ENCODE measurements around the gene KCTD3.

Gene KCTD3

GRCh38 chr1:215526147-215526845 lies 40.8 kb upstream of the KCTD3 start:
- DNase-seq (ENCODE audit: low read depth) = no peak
- no peak overlapping the region for H3K4me3 ChIP-seq (ENCODE audit: control insufficient read depth, low read depth, low read length)
- TF ChIP-seq CTCF (IDR thresholded peaks at IDR 0.05; ENCODE audit: control insufficient read depth, insufficient read depth, low read depth, low read length, missing control alignments) = peak; percentile 37

- no peak for DNase-seq (ENCODE audit: low read depth)
- H3K4me3 ChIP-seq (ENCODE audit: control insufficient read depth, low read depth, low read length) = no peak overlapping the region
- TF ChIP-seq CTCF (IDR thresholded peaks at IDR 0.05; ENCODE audit: control insufficient read depth, insufficient read depth, low read depth, low read length, missing control alignments) = no peak
These were observed 40.3 kb upstream of the KCTD3 start for GRCh38 chr1:215526846-215527151.

- no peak for TF ChIP-seq CTCF (IDR thresholded peaks at IDR 0.05; ENCODE audit: control insufficient read depth, insufficient read depth, low read depth, low read length, missing control alignments)
- DNase-seq (ENCODE audit: low read depth) = no peak
- H3K4me3 ChIP-seq (ENCODE audit: control insufficient read depth, low read depth, low read length) = no peak overlapping the region
These were observed 38.0 kb upstream of the KCTD3 start for GRCh38 chr1:215529111-215529510.

- H3K4me3 ChIP-seq (ENCODE audit: control insufficient read depth, low read depth, low read length) = no peak overlapping the region
- TF ChIP-seq CTCF (IDR thresholded peaks at IDR 0.05; ENCODE audit: control insufficient read depth, insufficient read depth, low read depth, low read length, missing control alignments) = no peak
- no peak for DNase-seq (ENCODE audit: low read depth)
These were observed 37.5 kb upstream of the KCTD3 start for GRCh38 chr1:215529571-215529970.

GRCh38 chr1:215530401-215530984 lies 36.6 kb upstream of the KCTD3 start:
- no peak for DNase-seq (ENCODE audit: low read depth)
- TF ChIP-seq CTCF (IDR thresholded peaks at IDR 0.05; ENCODE audit: control insufficient read depth, insufficient read depth, low read depth, low read length, missing control alignments) = no peak
- H3K4me3 ChIP-seq (ENCODE audit: control insufficient read depth, low read depth, low read length) = no peak overlapping the region

- no peak for DNase-seq (ENCODE audit: low read depth)
- H3K4me3 ChIP-seq (ENCODE audit: control insufficient read depth, low read depth, low read length) = no peak overlapping the region
- no peak for TF ChIP-seq CTCF (IDR thresholded peaks at IDR 0.05; ENCODE audit: control insufficient read depth, insufficient read depth, low read depth, low read length, missing control alignments)
These were observed 27.1 kb upstream of the KCTD3 start for GRCh38 chr1:215539803-215540570.
